Lower leg skin (tissue), 4 donors: ENCODE measurements around the gene PHLPP2. TPM values are rescaled to one million over a fixed set of nuclear protein-coding genes. Genes with fewer than 3 reads are reported as not detected.

ENCODE experiments used
- DNase-seq, 2 donors: peaks; one replicate each; pipeline ENCODE4 v3.0.0-alpha.2; 2019; ENCODE audit warnings: low spot score in 2 of 2
- H3K4me3 ChIP-seq: fragments of 200-600 bp; sonication (generic); 2 replicates; pipeline ENCODE4 v1.5.1; 2017; ENCODE audit warnings: mild to moderate bottlenecking, low read depth; ENCODE audit not compliant: poor library complexity, severe bottlenecking
- POLR2A ChIP-seq, 2 donors: fragments of 450-650 bp; IDR thresholded peaks; one replicate each; pipeline ENCODE4 v1.6.1; 2016 to 2017; ENCODE audit warnings: antibody characterized with exemption in 2 of 2, mild to moderate bottlenecking in 1 of 2, moderate library complexity in 1 of 2
- WGBS, 2 donors: methylation state at CpG; one replicate each; pipeline ENCODE4 v1.1.5; 2018; 5-methylcytosine and 5-hydroxymethylcytosine counted together
- intact Hi-C: fragments of 100-400 bp; cut with DNase I; formaldehyde crosslinking; loops from one replicate; pipeline ENCODE4 v1.15.0; 2023; ENCODE audit warnings: low total_unique reads
- total RNA-seq, 4 donors: library from RNA; depleted of rRNA; stranded (reverse); fragments of >200 nt; gene quantifications; one replicate each; pipeline ENCODE4 v1.1.0, GENCODE V29; 2016
- TF ChIP-seq, protein P1 (sequence below), 3 donors: fragments of 450-650 bp; IDR thresholded peaks; one replicate each; pipeline ENCODE4 v1.5.1; 2016; ENCODE audit warnings: antibody characterized with exemption in 3 of 3, mild to moderate bottlenecking in 3 of 3, moderate library complexity in 2 of 3

PHLPP2 gene
- total RNA-seq, 4 donors from 2014 or later: 2.0 to 4.9 (median 4.1) TPM

DNA sequence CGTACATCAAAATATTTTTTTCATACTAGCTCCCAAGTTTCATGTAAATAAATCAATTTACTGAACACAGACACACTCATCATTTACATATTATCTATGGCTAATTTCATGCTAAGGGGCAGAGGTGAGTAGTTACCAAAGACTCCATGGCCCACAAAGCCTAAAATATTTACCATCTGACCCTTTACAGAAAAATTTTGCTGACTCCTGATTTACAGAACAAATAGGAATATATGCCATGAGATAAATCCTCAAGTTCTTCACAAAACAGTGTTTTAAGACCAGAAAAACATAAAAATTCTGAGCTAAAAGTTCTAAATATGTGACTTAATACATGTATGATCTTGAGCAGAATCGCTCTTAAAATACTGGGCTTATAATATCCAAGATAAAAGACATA lies 36.6 kb upstream of the PHLPP2 start:
- TF ChIP-seq POLR2A (IDR thresholded peaks at IDR 0.05): no peak
- TF ChIP-seq, protein P1, sequence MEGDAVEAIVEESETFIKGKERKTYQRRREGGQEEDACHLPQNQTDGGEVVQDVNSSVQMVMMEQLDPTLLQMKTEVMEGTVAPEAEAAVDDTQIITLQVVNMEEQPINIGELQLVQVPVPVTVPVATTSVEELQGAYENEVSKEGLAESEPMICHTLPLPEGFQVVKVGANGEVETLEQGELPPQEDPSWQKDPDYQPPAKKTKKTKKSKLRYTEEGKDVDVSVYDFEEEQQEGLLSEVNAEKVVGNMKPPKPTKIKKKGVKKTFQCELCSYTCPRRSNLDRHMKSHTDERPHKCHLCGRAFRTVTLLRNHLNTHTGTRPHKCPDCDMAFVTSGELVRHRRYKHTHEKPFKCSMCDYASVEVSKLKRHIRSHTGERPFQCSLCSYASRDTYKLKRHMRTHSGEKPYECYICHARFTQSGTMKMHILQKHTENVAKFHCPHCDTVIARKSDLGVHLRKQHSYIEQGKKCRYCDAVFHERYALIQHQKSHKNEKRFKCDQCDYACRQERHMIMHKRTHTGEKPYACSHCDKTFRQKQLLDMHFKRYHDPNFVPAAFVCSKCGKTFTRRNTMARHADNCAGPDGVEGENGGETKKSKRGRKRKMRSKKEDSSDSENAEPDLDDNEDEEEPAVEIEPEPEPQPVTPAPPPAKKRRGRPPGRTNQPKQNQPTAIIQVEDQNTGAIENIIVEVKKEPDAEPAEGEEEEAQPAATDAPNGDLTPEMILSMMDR (IDR thresholded peaks at IDR 0.05): no peak
- WGBS, 2 donors: 94 to 99% methylated on average over 2 of the region's 2 CpGs
- intact Hi-C loops: no loop called here
- H3K4me3 ChIP-seq: no peak overlapping the region
- no peak for DNase-seq

DNA sequence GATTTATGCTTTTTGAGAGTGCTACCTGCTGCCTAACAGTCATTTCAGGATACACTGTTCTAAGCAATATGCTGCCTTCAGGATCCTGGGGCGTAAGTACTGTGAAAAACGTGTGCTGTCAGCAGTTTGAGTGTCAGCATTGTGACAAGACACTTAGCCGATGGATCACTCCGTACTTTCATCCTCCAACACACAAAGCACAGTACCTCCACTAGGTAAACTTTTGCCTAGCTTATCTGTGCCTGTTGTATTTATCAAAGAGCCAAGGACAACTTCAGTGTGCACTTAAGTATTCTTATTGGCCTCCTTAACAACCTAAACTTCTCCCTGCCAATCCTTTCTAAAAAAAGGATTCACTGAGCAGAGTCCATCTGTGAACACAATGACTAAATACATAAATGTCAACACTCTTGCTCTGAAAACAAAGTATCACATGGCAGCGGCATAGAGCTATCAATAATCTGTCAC lies 33.8 kb upstream of the PHLPP2 start:
- no peak overlapping the region for H3K4me3 ChIP-seq
- 78 to 85% methylated on average over 5 of the region's 5 CpGs for WGBS, 2 donors
- intact Hi-C loops: no loop called here
- no peak for TF ChIP-seq POLR2A (IDR thresholded peaks at IDR 0.05)
- TF ChIP-seq, protein P1 (IDR thresholded peaks at IDR 0.05): no peak
- no peak for DNase-seq

DNA sequence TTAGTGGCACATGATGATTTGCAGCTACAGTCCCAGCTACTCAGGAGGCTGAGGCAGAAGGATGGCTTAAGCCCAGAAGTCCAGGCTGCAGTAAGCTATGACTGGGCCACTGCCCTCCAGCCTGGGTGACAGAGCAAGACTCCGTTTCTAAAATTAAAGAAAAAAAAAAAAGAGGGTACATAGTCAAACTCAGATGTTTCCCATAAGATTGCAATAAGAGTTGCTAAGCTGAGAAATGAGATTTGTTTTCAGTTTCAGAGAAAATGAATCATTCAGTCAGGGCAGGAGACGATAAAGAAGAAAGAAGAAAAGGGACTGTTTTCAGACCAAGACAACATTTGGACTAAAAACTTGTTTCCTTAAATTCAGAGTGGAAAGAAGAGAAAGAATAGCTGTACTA lies 30.2 kb upstream of the PHLPP2 start:
- intact Hi-C loops: no loop called here
- TF ChIP-seq, protein P1 (IDR thresholded peaks at IDR 0.05): no peak
- TF ChIP-seq POLR2A (IDR thresholded peaks at IDR 0.05): no peak
- WGBS, 2 donors: 72 to 83% methylated on average over 2 of the region's 2 CpGs
- no peak overlapping the region for H3K4me3 ChIP-seq
- DNase-seq: no peak

DNA sequence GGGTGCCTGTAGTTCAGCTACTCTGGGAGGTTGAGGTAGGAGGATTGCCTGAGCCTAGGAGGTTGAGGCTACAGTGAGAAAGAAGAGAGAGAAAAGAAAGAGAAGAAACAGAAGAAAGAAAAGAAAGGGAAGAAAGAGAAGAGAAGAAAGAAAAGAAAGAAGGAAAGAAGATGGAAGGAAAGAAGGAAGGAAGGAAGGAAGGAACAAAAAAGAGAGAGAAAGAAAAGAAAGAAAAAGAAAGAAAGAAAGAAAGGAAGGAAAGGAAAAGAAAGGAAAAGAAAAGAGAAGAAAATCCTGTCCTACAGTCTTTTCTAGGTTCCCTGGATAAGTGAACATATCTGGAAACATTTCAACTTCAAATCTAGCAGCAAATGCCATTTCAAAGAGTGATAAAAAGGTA lies 29.6 kb upstream of the PHLPP2 start:
- no peak overlapping the region for H3K4me3 ChIP-seq
- no peak for DNase-seq
- intact Hi-C loops: no loop called here
- TF ChIP-seq, protein P1 (IDR thresholded peaks at IDR 0.05): no peak
- TF ChIP-seq POLR2A (IDR thresholded peaks at IDR 0.05): no peak

DNA sequence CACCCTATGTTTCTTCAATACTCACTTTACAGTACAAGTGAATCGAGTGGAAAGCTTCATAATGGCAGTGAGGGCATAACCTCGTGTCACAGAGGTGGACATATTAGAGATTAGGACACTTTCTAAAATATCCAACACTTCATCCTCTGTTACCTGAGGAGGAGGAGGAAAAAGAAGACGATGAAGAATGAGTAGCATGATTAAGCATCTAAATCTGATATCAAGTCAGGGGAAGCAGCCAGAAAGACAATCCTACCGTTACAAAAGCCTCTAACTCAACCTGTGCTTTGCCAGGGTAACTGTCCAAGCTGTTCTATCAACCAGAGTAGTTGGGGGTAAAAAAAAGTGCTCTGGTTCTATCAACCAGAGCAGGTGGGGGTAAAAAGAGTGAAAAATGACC lies 23.7 kb upstream of the PHLPP2 start:
- intact Hi-C loops: no loop called here
- TF ChIP-seq, protein P1 (IDR thresholded peaks at IDR 0.05): no peak
- TF ChIP-seq POLR2A (IDR thresholded peaks at IDR 0.05): no peak
- DNase-seq: no peak
- no peak overlapping the region for H3K4me3 ChIP-seq
- 83 to 84% methylated on average over 4 of the region's 4 CpGs for WGBS, 2 donors

DNA sequence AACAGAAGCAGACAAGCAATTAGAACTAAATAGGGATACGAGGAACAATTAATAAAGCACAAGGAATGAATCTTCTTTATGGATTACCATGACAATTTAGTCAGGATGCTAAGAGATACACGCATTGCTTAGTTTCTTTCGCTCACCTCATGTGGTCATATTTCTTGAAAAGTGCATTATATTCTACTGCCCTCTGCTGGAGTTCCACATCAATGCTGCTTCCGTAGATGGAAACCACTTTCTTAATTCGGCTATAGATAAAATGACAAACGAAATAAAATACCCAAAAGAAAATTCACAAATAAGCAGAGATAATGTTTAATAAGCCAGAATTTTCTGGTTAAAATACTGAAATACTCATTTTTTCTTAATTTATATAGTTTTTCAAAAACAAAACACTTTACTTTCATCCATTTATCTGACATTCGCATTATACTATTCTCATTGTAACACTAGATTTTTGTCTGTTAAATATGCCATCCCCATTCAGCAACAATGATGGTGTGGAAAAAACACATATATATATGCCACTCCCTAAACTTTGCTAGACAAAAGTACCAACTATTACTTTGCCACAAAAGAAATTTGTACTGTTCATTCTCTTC lies 22.0 kb upstream of the PHLPP2 start:
- TF ChIP-seq, protein P1 (IDR thresholded peaks at IDR 0.05): peak in 1 of 3 donors; percentile 14
- no peak for TF ChIP-seq POLR2A (IDR thresholded peaks at IDR 0.05)
- WGBS, 2 donors: 60 to 65% methylated on average over 7 of the region's 7 CpGs
- H3K4me3 ChIP-seq: no peak overlapping the region
- no peak for DNase-seq
- intact Hi-C loops: no loop called here
